Measurements from ENCODE around the gene PTPRG. TPM values are rescaled to one million over a fixed set of nuclear protein-coding genes. Genes with fewer than 3 reads are reported as not detected.

Gene PTPRG
- total and polyA plus RNA-seq, 2 donors (not counting 3 experiments of a cell fraction or from before 2014, with no cell fraction given) = 8.9 to 39.1 TPM

DNA sequence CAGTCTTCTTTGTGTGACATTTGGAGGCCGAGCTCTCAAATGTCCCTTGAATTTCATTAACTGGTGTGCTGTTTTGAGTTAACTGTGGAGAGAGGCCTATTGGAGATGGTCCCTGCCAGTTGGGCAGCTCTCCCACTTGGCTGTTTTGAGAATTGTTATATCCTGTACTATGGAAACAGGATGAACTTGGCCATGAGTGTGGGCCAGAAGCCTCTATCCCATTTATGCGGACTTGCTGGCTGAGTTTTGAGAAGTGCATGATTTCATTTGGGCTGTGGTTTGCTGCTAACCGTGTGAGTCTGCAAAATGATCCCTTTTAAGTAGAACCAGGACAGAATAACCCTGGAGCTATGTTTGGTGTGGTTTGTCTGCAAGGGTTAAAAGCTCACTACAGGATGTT, 366.0 kb downstream of the PTPRG start:
- Histone ChIP-seq H3K27ac (ENCODE audit: insufficient read depth, low read depth, low read length) (no peak overlapping the region), H3K4me3 (replicated peaks in 1 of 3; ENCODE audit: insufficient read depth in 1 of 3, low read depth in 1 of 3, low read length in 3 of 3) (no peak overlapping the region), H3K4me2 (ENCODE audit: insufficient read depth, low read length) (no peak overlapping the region), H3K9ac (replicated peaks; ENCODE audit: extremely low read depth, insufficient read depth, low read length) (no peak overlapping the region), H3K9me3 (replicated peaks; ENCODE audit: control insufficient read depth, insufficient read depth, low read length) (no peaks in the 10 kb centered on the region), H3K36me3 (ENCODE audit: control insufficient read depth in 2 of 2, extremely low read depth in 1 of 2, insufficient read depth in 2 of 2, low read length in 2 of 2) (no peaks in the 10 kb centered on the region), H3K9me1 (replicated peaks; ENCODE audit: control insufficient read depth, extremely low read depth, insufficient read depth, low read length) (no peaks in the 10 kb centered on the region), H2AFZ (ENCODE audit: low read depth, low read length) (no peak overlapping the region), H3K27me3 (ENCODE audit: control insufficient read depth in 2 of 2, insufficient read depth in 2 of 2, low read length in 2 of 2) (no peaks in the 10 kb centered on the region), H4K20me1 (replicated peaks; ENCODE audit: control insufficient read depth, extremely low read depth, insufficient read depth, low read length) (no peaks in the 10 kb centered on the region), H3K79me2 (ENCODE audit: control insufficient read depth, insufficient read depth, low read length) (no peaks in the 10 kb centered on the region), H3K4me1 (ENCODE audit: control insufficient read depth, extremely low read depth, insufficient read depth, low read length) (peaks cover 11% of the 10 kb centered on the region)
- CTCF ChIA-PET = interaction anchor here (0.7 to 2.1 kb wide), 4 partner anchors 9 to 68 kb away, joined by 3 to 24 read pairs (median 4); no protein-coding TSS in a partner anchor
- intact Hi-C loops (cut with micrococcal nuclease) (no loop called here), dilution Hi-C loops (cut with MboI; ENCODE audit: extremely low pct_ligation_motif_present, low sequenced_read_pairs) (no loop called here)
- TF ChIP-seq POLR2AphosphoS5 (IDR thresholded peaks at IDR 0.05; ENCODE audit: insufficient read depth, low read depth, low read length) = no peak
- no peak for TF ChIP-seq MYC (IDR thresholded peaks at IDR 0.05; ENCODE audit: low read depth, low read length)
- no peak for TF ChIP-seq GATA2 (IDR thresholded peaks at IDR 0.05; ENCODE audit: insufficient read depth, insufficient read length, low read depth, low read length)
- no peak for TF ChIP-seq POLR2A (IDR thresholded peaks at IDR 0.05; ENCODE audit: low read depth, low read length)
- no peak for TF ChIP-seq EZH2 (IDR thresholded peaks at IDR 0.05; ENCODE audit: borderline replicate concordance, low read depth, low read length, severe bottlenecking)
- TF ChIP-seq CTCF (IDR thresholded peaks at IDR 0.05; ENCODE audit: extremely low read depth in 1 of 2, insufficient read depth in 1 of 2, low read depth in 1 of 2, low read length in 2 of 2) = no peak
- no peak for TF ChIP-seq FOS (IDR thresholded peaks at IDR 0.05; ENCODE audit: borderline replicate concordance, insufficient read depth, low read length)
- POLR2A ChIA-PET = no interaction called here
- no TSS peak for BruUV-seq (replicated peaks)
- DNase-seq (ENCODE audit: low read depth, low spot score) (peak; percentile 41), FAIRE-seq (no peak)
